GM23248 (cell line): ENCODE measurements around the gene IFNA10. TPM values are rescaled to one million over a fixed set of nuclear protein-coding genes. Genes with fewer than 3 reads are reported as not detected.
A peak's percentile ranks its signal among the peaks of the same experiment; 100 is the strongest.
"Not testable (repeated sequence)": the region's sequence is repeated elsewhere in the genome, so short reads cannot be mapped to it uniquely, and the experiment has no call there.

ENCODE experiments used
- DNase-seq: peaks from one replicate; pipeline ENCODE4 v3.0.0-alpha.2; 2015
- H2AFZ ChIP-seq: fragments of 200-600 bp; sonication (generic); 2 replicates; pipeline ENCODE4 v1.6.1; 2016; ENCODE audit warnings: antibody characterized with exemption
- H3F3A ChIP-seq: fragments of 200-600 bp; sonication (generic); 2 replicates; pipeline ENCODE4 v1.6.1; 2016; ENCODE audit warnings: mild to moderate bottlenecking, antibody characterized with exemption, mixed run types; ENCODE audit not compliant: insufficient read depth
- H3K27ac ChIP-seq: fragments of 200-600 bp; sonication (generic); 2 replicates; pipeline ENCODE4 v1.5.1; 2016; ENCODE audit warnings: mild to moderate bottlenecking
- H3K27me3 ChIP-seq: fragments of 200-600 bp; sonication (generic); replicated peaks from 2 replicates; pipeline ENCODE4 v1.6.1; 2016; ENCODE audit warnings: mild to moderate bottlenecking; ENCODE audit not compliant: insufficient read depth
- H3K36me3 ChIP-seq: fragments of 200-600 bp; sonication (generic); 2 replicates; pipeline ENCODE4 v1.6.1; 2016; ENCODE audit warnings: low read depth, mild to moderate bottlenecking
- H3K4me1 ChIP-seq: fragments of 200-600 bp; sonication (generic); 2 replicates; pipeline ENCODE4 v1.6.1; 2016; ENCODE audit warnings: mild to moderate bottlenecking; ENCODE audit not compliant: insufficient read depth
- H3K4me2 ChIP-seq: fragments of 200-600 bp; sonication (generic); one replicate; pipeline ENCODE4 v1.6.1; 2016; ENCODE audit warnings: mild to moderate bottlenecking; ENCODE audit not compliant: unreplicated experiment
- H3K4me3 ChIP-seq: fragments of 200-600 bp; sonication (generic); 2 replicates; pipeline ENCODE4 v1.5.1; 2016; ENCODE audit warnings: mild to moderate bottlenecking
- H3K79me2 ChIP-seq: fragments of 200-600 bp; sonication (generic); 2 replicates; pipeline ENCODE4 v1.6.1; 2016; ENCODE audit warnings: mild to moderate bottlenecking; ENCODE audit not compliant: insufficient read depth
- H3K9ac ChIP-seq: fragments of 200-600 bp; sonication (generic); 2 replicates; pipeline ENCODE4 v1.6.1; 2016; ENCODE audit warnings: mild to moderate bottlenecking
- H3K9me2 ChIP-seq: fragments of 200-600 bp; sonication (generic); 2 replicates; pipeline ENCODE4 v1.6.1; 2016; ENCODE audit warnings: mixed run types, mild to moderate bottlenecking, moderate library complexity; ENCODE audit not compliant: insufficient read depth
- H3K9me3 ChIP-seq: fragments of 200-600 bp; sonication (generic); one replicate; pipeline ENCODE4 v1.6.1; 2017; ENCODE audit warnings: low read depth
- H4K20me1 ChIP-seq: fragments of 200-600 bp; sonication (generic); 2 replicates; pipeline ENCODE4 v1.6.0; 2016; ENCODE audit not compliant: insufficient read depth
- EZH2 ChIP-seq: fragments of 200-600 bp; sonication (generic); IDR thresholded peaks from 2 replicates; pipeline ENCODE4 v1.6.1; 2018; ENCODE audit warnings: antibody characterized with exemption, mild to moderate bottlenecking; ENCODE audit not compliant: insufficient read depth, poor library complexity, severe bottlenecking
- EZH2phosphoT487 ChIP-seq: fragments of 200-600 bp; sonication (generic); IDR thresholded peaks from 2 replicates; pipeline ENCODE4 v1.6.1; 2018; ENCODE audit warnings: antibody characterized with exemption, moderate library complexity, mild to moderate bottlenecking, low read depth; ENCODE audit not compliant: insufficient read depth
- WGBS, 2 experiments: methylation state at CpG; one replicate each; pipeline ENCODE4 v1.1.6; 2015 to 2017; ENCODE audit warnings: low lambda C conversion rate in 2 of 2, low coverage in 1 of 2; ENCODE audit errors: missing lambda C conversion rate in 2 of 2; 5-methylcytosine and 5-hydroxymethylcytosine counted together
- in situ Hi-C: fragments of 300-500 bp; cut with MboI; formaldehyde crosslinking; loops from 2 replicates; pipeline ENCODE4 v1.15.0; 2020
- polyA plus RNA-seq: library from polyadenylated mRNA; unstranded; fragments of >200 nt; fragmentation: Nextera tagmentation; extraction: Ambion mirVana; gene quantifications from 2 replicates; pipeline ENCODE4 v1.2.1, GENCODE V29; 2016
- total RNA-seq: library from RNA; depleted of rRNA; stranded (reverse); fragments of >200 nt; shearing (Covaris generic); gene quantifications from 2 replicates; pipeline ENCODE4 v1.2.3, GENCODE V29; 2014

Gene IFNA10
- total and polyA plus RNA-seq, 2 experiments from 2014 or later: not detected

DNA sequence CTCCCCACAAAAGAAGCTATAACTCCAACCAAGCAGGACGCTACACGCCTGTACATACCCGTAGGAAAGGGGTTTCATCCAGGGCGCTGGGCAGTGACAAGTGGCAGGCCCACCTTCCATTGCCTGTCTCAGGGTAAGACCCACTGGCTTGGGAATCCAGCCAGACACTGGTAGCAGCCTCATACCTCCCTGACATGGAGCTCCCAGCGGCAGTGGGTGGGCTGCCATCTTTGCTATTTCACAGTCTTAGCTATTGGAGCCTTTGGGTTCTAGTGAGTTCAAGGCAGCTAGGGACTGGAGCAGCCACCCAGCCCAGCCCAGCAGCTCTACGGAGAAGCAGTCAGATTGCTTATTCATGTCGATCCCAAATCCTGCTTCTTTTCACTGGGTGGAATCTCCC lies 3.4 kb upstream of the IFNA10 start:
- H3K79me2 ChIP-seq: no peaks in the 10 kb centered on the region
- in situ Hi-C loops: no loop called here
- H3K4me2 ChIP-seq: no peak overlapping the region
- no peak for TF ChIP-seq EZH2phosphoT487
- no peak for TF ChIP-seq EZH2
- WGBS, 2 experiments: 56 to 57% methylated on average over 7 of the region's 7 CpGs
- no peaks in the 10 kb centered on the region for H3F3A ChIP-seq
- H3K9me2 ChIP-seq: no peaks in the 10 kb centered on the region
- H3K4me1 ChIP-seq: no peaks in the 10 kb centered on the region
- H4K20me1 ChIP-seq: no peaks in the 10 kb centered on the region
- DNase-seq: no peak
- no peaks in the 10 kb centered on the region for H3K9me3 ChIP-seq
- no peak overlapping the region for H3K27ac ChIP-seq
- no peak overlapping the region for H3K4me3 ChIP-seq
- H3K27me3 ChIP-seq: peaks cover 15% of the 10 kb centered on the region; the same call in 1 of the 2 replicates
- no peak overlapping the region for H2AFZ ChIP-seq
- H3K9ac ChIP-seq: no peak overlapping the region
- H3K36me3 ChIP-seq: no peaks in the 10 kb centered on the region

DNA sequence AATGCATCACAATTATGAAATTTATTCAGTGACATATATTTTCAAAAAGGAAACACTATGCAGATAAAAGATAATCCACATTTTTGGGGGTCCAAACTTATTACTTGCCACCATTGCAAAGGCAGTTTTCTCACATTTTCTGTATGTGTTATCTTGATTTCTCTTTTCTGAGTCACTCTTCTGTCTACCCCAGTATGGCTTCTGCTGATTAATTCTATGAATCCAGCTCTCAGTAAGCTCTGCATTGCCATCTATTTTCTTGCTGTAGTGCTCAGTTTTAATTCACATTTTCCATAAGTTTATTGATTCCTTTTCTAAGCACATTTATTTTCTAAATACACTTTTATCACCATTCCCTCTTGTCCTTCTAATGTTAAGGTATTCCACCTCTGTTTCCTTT lies 1.7 kb downstream of the IFNA10 start:
- Histone ChIP-seq H2AFZ (no peak overlapping the region), H3K4me2 (no peak overlapping the region), H3K4me3 (no peak overlapping the region), H3K27me3 (peaks cover 33% of the 10 kb centered on the region), H3K9me3 (no peaks in the 10 kb centered on the region), H3K27ac (no peak overlapping the region), H3F3A (no peaks in the 10 kb centered on the region), H3K79me2 (no peaks in the 10 kb centered on the region), H3K9me2 (no peaks in the 10 kb centered on the region), H4K20me1 (no peaks in the 10 kb centered on the region), H3K4me1 (no peaks in the 10 kb centered on the region), H3K36me3 (no peaks in the 10 kb centered on the region), H3K9ac (no peak overlapping the region)
- in situ Hi-C loops: no loop called here
- no peak for TF ChIP-seq EZH2phosphoT487
- TF ChIP-seq EZH2: no peak
- DNase-seq: no peak

DNA sequence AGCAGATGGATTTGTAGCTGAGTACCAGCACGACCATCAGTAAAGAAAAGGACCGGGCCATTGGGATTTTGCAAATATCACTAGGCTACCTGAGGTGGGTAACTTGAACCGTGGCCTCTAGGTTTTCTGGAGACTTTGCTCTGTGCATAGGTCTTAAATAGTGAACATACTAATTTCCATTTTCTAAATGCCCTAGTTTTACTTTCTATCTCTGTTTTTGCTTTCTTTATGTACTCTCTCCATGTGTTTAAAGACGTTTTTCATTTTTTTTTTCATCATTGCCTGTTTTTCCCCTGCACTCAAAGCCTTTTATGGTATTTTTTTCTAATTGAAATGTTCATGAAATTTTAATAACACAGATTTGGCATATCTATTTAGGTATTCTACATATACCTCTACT lies 4.8 kb downstream of the IFNA10 start, which contains the start of gene IFNA7:
Gene IFNA7 (minus strand): TSS at position 101 of the 400 bp plus-strand sequence. CDS start 40 bp downstream, at position 61.
- H3K36me3 ChIP-seq, H4K20me1 ChIP-seq, in situ Hi-C loops, H3K9me2 ChIP-seq, H2AFZ ChIP-seq, DNase-seq, H3K4me1 ChIP-seq, H3F3A ChIP-seq, H3K9ac ChIP-seq, H3K9me3 ChIP-seq, H3K4me2 ChIP-seq, H3K27ac ChIP-seq, H3K79me2 ChIP-seq, H3K4me3 ChIP-seq: not testable (repeated sequence)
- peaks cover 28% of the 10 kb centered on the region for H3K27me3 ChIP-seq
- WGBS, 2 experiments: 25 to 31% methylated on average over 4 of the region's 4 CpGs

DNA sequence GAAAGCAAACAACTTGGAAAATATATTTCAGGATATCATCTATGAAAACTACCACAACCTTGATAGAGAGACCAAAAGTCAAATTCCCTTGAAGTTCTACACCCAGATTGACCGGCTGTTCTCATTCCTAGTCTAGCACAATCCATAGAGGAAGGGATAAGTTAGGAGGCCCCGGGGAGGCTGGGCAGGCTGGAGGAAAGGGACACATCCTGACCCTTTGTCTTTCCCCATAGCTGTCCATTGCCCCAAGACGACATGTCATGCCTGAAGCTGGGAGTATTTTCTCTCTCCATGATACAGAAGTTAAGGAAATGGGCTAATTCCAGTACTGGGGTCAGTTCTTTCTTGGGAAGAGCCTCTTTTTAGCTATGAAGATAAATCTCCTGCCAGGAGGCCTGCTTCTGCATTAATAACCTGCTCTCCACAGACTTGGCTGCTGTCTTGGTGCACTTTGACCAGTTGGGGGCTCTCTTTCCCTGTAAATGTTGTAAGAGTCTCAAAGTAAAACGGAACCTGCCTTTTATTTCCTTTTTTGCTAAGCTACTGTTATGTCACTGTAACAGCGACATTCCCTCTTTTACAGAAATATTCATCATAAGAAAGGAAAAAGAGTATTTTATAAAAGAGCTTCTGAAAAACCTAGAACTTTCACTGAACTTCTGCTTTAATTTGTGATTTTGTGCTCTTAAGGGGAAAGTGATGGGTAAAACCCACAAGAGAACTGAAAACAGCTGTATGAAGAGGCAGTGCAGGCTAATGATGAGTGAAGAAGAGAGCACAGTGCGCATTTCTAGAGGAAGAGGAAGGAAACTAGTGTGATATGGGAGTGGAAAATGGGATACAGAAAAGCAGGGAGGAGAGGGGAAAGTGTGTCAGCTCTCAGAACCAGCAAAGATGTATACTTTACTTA lies 11.8 kb downstream of the IFNA10 start:
- H4K20me1 ChIP-seq, in situ Hi-C loops, H3K27me3 ChIP-seq, H3K9me3 ChIP-seq, H3K27ac ChIP-seq, H3K4me1 ChIP-seq, H3K36me3 ChIP-seq, H3F3A ChIP-seq, H3K9me2 ChIP-seq, H3K79me2 ChIP-seq, H3K9ac ChIP-seq: not testable (repeated sequence)
- Histone ChIP-seq H3K4me2 (peak overlapping the region; percentile 21), H3K4me3 (peak overlapping the region; percentile 52), H2AFZ (peak overlapping the region; percentile 63)
- WGBS, 2 experiments: 23 to 28% methylated on average over 6 of the region's 6 CpGs
- peak; percentile 53 for DNase-seq

DNA sequence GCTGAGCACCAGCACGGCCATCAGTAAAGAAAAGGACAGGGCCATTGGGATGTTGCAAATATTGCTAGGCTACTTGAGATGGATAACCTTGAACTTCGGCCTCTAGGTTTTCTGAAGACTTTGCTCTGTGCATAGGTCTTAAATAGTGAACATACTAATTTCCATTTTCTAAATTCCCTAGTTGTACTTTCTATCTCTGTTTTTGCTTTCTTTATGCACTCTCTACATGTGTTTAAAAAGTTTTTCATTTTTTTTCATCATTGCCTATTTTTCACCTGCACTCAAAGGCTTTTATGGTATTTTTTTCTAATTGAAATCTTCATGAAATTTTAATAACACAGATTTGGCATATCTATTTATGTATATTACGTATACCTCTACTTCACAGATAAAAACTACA lies 19.5 kb downstream of the IFNA10 start, which contains the start of gene IFNA4:
Gene IFNA4 (minus strand): TSS at position 101 of the 400 bp plus-strand sequence. CDS start 56 bp downstream, at position 45.
- not testable (repeated sequence) for H3K4me2 ChIP-seq

DNA sequence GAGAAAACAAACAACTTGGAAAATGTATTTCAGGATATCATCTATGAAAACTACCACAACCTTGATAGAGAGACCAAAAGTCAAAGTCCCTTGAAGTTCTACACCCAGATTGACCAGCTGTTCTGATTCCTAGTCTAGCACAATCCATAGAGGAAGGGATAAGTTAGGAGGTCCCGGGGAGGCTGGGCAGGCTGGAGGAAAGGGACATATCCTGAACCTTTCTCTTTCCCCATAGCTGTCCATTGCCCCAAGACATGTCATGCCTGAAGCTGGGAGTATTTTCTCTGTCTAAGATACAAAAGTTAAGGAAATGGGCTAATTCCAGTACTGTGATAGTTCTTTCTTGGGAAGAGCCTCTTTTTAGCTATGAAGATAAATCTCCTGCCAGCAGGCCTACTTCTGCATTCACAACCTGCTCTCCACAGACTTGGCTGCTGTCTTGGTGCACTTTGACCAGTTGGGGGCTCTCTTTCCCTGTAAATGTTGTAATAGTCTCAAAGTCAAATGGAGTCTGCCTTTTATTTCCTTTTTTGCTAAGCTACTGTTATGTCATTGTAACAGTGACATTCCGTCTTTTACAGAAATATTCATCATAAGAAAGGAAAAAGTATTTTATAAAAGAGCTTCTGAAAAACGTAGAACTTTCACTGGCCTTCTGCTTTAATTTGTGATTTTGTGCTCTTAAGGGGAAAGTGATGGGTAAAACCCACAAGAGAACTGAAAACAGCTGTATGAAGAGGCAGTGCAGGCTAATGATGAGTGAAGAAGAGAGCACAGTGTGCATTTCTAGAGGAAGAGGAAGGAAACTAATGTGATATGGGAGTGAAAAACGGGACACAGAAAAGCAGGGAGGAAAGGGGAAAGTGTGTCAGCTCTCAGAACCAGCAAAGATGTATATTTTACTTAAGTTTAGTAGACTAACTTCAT lies 23.9 kb downstream of the IFNA10 start:
- H4K20me1 ChIP-seq, H3K4me2 ChIP-seq, H3F3A ChIP-seq, H3K4me1 ChIP-seq, H3K79me2 ChIP-seq, H3K9me2 ChIP-seq, in situ Hi-C loops, H3K27ac ChIP-seq, H3K9me3 ChIP-seq, H3K36me3 ChIP-seq, H3K9ac ChIP-seq, H3K4me3 ChIP-seq: not testable (repeated sequence)
- peak; percentile 37 for DNase-seq
- H3K27me3 ChIP-seq: peaks cover 12% of the 10 kb centered on the region; the same call in 1 of the 2 replicates
- peak overlapping the region; percentile 45; the same call in 1 of the 2 replicates for H2AFZ ChIP-seq
- WGBS, 2 experiments: 17 to 23% methylated on average over 4 of the region's 4 CpGs

More for the DNA sequence above, 19.5 kb downstream of the IFNA10 start, which contains the start of gene IFNA4:
- H2AFZ ChIP-seq, in situ Hi-C loops, H3K9ac ChIP-seq, H3K9me3 ChIP-seq, H4K20me1 ChIP-seq, H3K27ac ChIP-seq, H3K4me3 ChIP-seq, H3K79me2 ChIP-seq, H3K36me3 ChIP-seq, H3F3A ChIP-seq, H3K9me2 ChIP-seq, DNase-seq, H3K4me1 ChIP-seq: not testable (repeated sequence)
- H3K27me3 ChIP-seq: peaks cover 27% of the 10 kb centered on the region; the same call in 1 of the 2 replicates
- WGBS, 2 experiments: 41 to 44% methylated on average over 3 of the region's 3 CpGs
